Heart left ventricle (tissue), 16 donors: ENCODE results near the gene EOGT. TPM values are rescaled to one million over a fixed set of nuclear protein-coding genes. Genes with fewer than 3 reads are reported as not detected.
A peak's percentile ranks its signal among the peaks of the same experiment; 100 is the strongest.

Experiments
- ATAC-seq, 4 donors: fragments of 200-7000 bp; cut with Tn5 transposase; one replicate each; pipeline ENCODE4 v1.9.1; 2020 to 2022; ENCODE audit warnings: moderate library complexity in 4 of 4, mild to moderate bottlenecking in 3 of 4, moderate number of reproducible peaks in 1 of 4
- DNase-seq, 5 donors: peaks; one replicate each; pipeline ENCODE4 v3.0.0-alpha.2; 2020
- H3K27ac ChIP-seq, 12 donors: fragments of 200-600 bp; sonication (generic) in 4 of 12; one replicate each; pipeline versions ENCODE4 v1.5.0 to v1.8.0; 2016 to 2022; ENCODE audit warnings: mild to moderate bottlenecking in 2 of 12
- H3K27me3 ChIP-seq, 9 donors: fragments of 200-600 bp; sonication (generic) in 2 of 9; one replicate each; pipeline versions ENCODE4 v1.5.1 to v1.8.0; 2016 to 2022; ENCODE audit warnings: mild to moderate bottlenecking in 3 of 9
- H3K36me3 ChIP-seq, 9 donors: fragments of 200-600 bp; sonication (generic) in 2 of 9; one replicate each; pipeline versions ENCODE4 v1.5.0 to v1.8.0; 2018 to 2022; ENCODE audit warnings: mild to moderate bottlenecking in 2 of 9
- H3K4me1 ChIP-seq, 12 donors: fragments of 200-600 bp; sonication (generic) in 4 of 12; one replicate each; pipeline versions ENCODE4 v1.5.0 to v1.8.0; 2016 to 2022; ENCODE audit warnings: mild to moderate bottlenecking in 3 of 12
- H3K4me3 ChIP-seq, 12 donors: fragments of 200-600 bp; sonication (generic) in 4 of 12; one replicate each; pipeline versions ENCODE4 v1.5.0 to v1.8.0; 2017 to 2022; ENCODE audit warnings: mild to moderate bottlenecking in 9 of 12, moderate library complexity in 4 of 12
- H3K9me3 ChIP-seq, 12 donors: fragments of 200-600 bp; sonication (generic) in 4 of 12; one replicate each; pipeline versions ENCODE4 v1.5.0 to v1.8.0; 2016 to 2022; ENCODE audit warnings: mild to moderate bottlenecking in 1 of 12
- POLR2A ChIP-seq, 2 donors: fragments of 450-650 bp; IDR thresholded peaks; one replicate each; pipeline ENCODE4 v1.6.1; 2017; ENCODE audit warnings: antibody characterized with exemption in 2 of 2, mild to moderate bottlenecking in 2 of 2, moderate library complexity in 2 of 2
- whole genome bisulfite sequencing, 4 donors: extraction: QIAGEN DNeasy Blood & Tissue Kit in 2 of 4; methylation state at CpG; one replicate each; pipeline versions ENCODE4 v1.1.5 to v1.1.7; 2013 to 2018; 5-methylcytosine and 5-hydroxymethylcytosine counted together
- intact Hi-C, 10 donors: fragments of 100-400 bp; cut with DNase I; formaldehyde crosslinking; loops; one replicate each; pipeline versions ENCODE4 v1.11.1 to v1.14.2; 2022
- polyA plus RNA-seq, 2 donors: library from polyadenylated mRNA; stranded (reverse); fragments of 200-250 nt; gene quantifications; one replicate each; pipeline ENCODE4 v1.2.3, GENCODE V29; 2013
- total RNA-seq, 9 donors: library from RNA; depleted of rRNA in 2 of 9; stranded (reverse); fragments of >200 nt in 2 of 9; fragmentation: NEBNext Ultra II Directional in 3 of 9; extraction: Animal tissue kit (Norgen Biotek cat#: 25700) in 3 of 9; gene quantifications; one replicate each; pipeline versions ENCODE4 v1.1.0 to v1.2.4, GENCODE V29; 2016 to 2023
- TF ChIP-seq, protein P1 (sequence below), 12 donors: fragments of 200-600 bp; sonication (generic) in 4 of 12; IDR thresholded peaks; one replicate each; pipeline versions ENCODE4 v1.5.0 to v1.8.0; 2018 to 2022; ENCODE audit warnings: antibody characterized with exemption in 12 of 12, mild to moderate bottlenecking in 5 of 12
- donor health status: ischemic (EF 13 %, LVEDD 7.1; RV severe dilation, severe dysfunction).
- donor health status: healthy with polysubstance abuse.
- donor health status: DM: no; HTN: yes; CAD: no.
- donor health status: DM: no; HTN: no; CAD: no.
- donor health status: ischemic (EF 25% LVEDD 6.9; RV normal size, moderate dysfunction).
- donor health status: ischemic (EF 25% LVEDD 5.7; RV mildly dilated, moderate dysfunction).
- donor health status: healthy.
- donor health status: DM: yes; HTN: yes; CAD: no.
- donor health status: ischemic (EF 35%, LVEDD 5.7; RV mildly dilated, moderate dysfunction).
- donor health status: nonischemic (EF 11% LVEDD 7.7; RV severe dilation, severe dysfunction).
- donor health status: DM: yes; HTN: yes; CAD: no.
- donor health status: PGD.
- donor health status: ischemic (EF 29% LVEDD 5.4; RV normal size, mild dysfunction).
- donor health status: nonischemic (EF 23%, LVEDD 6.1; RV moderate dilation, normal function).

The EOGT gene
- total and polyA plus RNA-seq, 11 donors: 13.4 to 53.1 (median 33.9) TPM

DNA sequence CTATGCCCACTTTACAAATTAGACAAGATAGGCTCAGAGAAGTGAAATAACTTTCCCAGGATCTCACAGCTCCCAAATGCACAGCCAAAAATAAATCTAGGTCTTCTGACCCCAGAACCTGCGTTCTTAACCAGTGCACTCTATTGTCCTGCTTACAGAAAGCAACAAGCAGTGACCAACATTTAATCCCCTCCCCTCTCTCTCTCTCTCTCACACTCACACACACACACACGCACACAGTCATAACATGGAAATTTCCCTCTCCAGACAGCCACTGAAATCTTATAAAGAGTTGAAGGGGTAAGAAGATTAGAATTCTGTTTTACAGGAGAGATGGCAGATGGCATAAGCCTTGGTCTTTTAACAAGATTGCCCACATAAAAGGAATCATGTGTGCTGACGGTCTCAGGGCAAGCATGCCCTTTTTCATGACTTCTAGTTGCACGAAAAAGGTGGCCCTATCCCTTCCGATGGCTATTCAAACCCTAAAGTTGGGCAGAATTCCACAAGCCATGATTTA lies 29.4 kb downstream of the EOGT start:
- DNase-seq: no peak
- Histone ChIP-seq H3K27me3 (no peaks in the 10 kb centered on the region), H3K27ac (no peak overlapping the region), H3K4me3 (no peak overlapping the region), H3K4me1 (no peaks in the 10 kb centered on the region), H3K36me3 (peaks cover 0 to 100% (median 98%) of the 10 kb centered on the region in 9 donors), H3K9me3 (no peaks in the 10 kb centered on the region)
- ATAC-seq: no peak
- intact Hi-C loops: no loop called here
- TF ChIP-seq POLR2A (IDR thresholded peaks at IDR 0.05): no peak
- TF ChIP-seq, protein P1, sequence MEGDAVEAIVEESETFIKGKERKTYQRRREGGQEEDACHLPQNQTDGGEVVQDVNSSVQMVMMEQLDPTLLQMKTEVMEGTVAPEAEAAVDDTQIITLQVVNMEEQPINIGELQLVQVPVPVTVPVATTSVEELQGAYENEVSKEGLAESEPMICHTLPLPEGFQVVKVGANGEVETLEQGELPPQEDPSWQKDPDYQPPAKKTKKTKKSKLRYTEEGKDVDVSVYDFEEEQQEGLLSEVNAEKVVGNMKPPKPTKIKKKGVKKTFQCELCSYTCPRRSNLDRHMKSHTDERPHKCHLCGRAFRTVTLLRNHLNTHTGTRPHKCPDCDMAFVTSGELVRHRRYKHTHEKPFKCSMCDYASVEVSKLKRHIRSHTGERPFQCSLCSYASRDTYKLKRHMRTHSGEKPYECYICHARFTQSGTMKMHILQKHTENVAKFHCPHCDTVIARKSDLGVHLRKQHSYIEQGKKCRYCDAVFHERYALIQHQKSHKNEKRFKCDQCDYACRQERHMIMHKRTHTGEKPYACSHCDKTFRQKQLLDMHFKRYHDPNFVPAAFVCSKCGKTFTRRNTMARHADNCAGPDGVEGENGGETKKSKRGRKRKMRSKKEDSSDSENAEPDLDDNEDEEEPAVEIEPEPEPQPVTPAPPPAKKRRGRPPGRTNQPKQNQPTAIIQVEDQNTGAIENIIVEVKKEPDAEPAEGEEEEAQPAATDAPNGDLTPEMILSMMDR (IDR thresholded peaks at IDR 0.05): no peak
- 72 to 94% (median 87%) methylated on average over 5 of the region's 5 CpGs for WGBS, 4 donors

GRCh38 chr3:68977486-68978167 lies 35.9 kb downstream of the EOGT start:
- no peak overlapping the region for H3K4me3 ChIP-seq
- peaks cover 0 to 83% (median 66%) of the 10 kb centered on the region in 9 donors for H3K36me3 ChIP-seq
- no peak overlapping the region for H3K27ac ChIP-seq
- TF ChIP-seq, protein P1 (IDR thresholded peaks at IDR 0.05): no peak
- TF ChIP-seq POLR2A (IDR thresholded peaks at IDR 0.05): no peak
- 90 to 92% (median 91%) methylated on average over 8 of the region's 8 CpGs for WGBS, 4 donors
- H3K27me3 ChIP-seq: no peaks in the 10 kb centered on the region
- ATAC-seq (no peak), DNase-seq (no peak)
- intact Hi-C loops: loop anchor here in 1 of 10 donors (10.0 kb wide), 1 partner anchor 1863 kb away; no protein-coding TSS in a partner anchor
- H3K9me3 ChIP-seq: no peaks in the 10 kb centered on the region
- no peaks in the 10 kb centered on the region for H3K4me1 ChIP-seq

DNA sequence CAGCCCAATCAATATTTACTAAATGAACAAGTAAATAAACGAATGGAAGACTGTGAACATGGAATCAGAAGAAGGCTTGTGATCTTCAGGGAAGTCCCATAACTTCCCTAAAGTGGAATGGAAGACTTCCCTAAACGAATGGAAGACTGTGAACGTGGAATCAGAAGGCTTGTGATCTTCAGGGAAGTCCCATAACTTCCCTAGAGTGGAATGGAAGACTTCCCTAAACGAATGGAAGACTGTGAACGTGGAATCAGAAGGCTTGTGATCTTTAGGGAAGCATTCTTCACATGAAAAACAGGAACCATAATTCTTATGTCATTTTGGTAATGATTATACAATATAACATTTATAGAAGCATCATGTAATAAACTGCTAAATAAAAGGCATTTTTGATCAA lies 38.8 kb downstream of the EOGT start:
- intact Hi-C loops: loop anchor here in 1 of 10 donors (5.0 to 10.0 kb wide), 2 partner anchors 82 to 1860 kb away; no protein-coding TSS in a partner anchor
- ATAC-seq (no peak), DNase-seq (no peak)
- Histone ChIP-seq H3K4me1 (no peaks in the 10 kb centered on the region), H3K9me3 (no peaks in the 10 kb centered on the region), H3K4me3 (no peak overlapping the region), H3K36me3 (peaks cover 0 to 54% (median 36%) of the 10 kb centered on the region in 9 donors), H3K27ac (peak overlapping the region in 1 of 12 donors; percentile 25), H3K27me3 (peaks cover 0 to 4% (median 0%) of the 10 kb centered on the region in 9 donors)
- WGBS, 4 donors: 82 to 93% (median 86%) methylated on average over 5 of the region's 5 CpGs
- TF ChIP-seq, protein P1 (IDR thresholded peaks at IDR 0.05): no peak
- TF ChIP-seq POLR2A (IDR thresholded peaks at IDR 0.05): no peak

GRCh38 chr3:68973639-68974038 lies 39.8 kb downstream of the EOGT start:
- no peak for DNase-seq
- TF ChIP-seq POLR2A (IDR thresholded peaks at IDR 0.05): no peak
- TF ChIP-seq, protein P1 (IDR thresholded peaks at IDR 0.05): no peak
- intact Hi-C loops: loop anchor here in 1 of 10 donors (5.0 to 10.0 kb wide), 2 partner anchors 81 to 1859 kb away; no protein-coding TSS in a partner anchor
- Histone ChIP-seq H3K4me1 (no peaks in the 10 kb centered on the region), H3K4me3 (no peak overlapping the region), H3K36me3 (peaks cover 0 to 43% (median 26%) of the 10 kb centered on the region in 9 donors), H3K9me3 (no peaks in the 10 kb centered on the region), H3K27me3 (peaks cover 0 to 8% (median 0%) of the 10 kb centered on the region in 9 donors), H3K27ac (no peak overlapping the region)
- 65 to 75% (median 67%) methylated on average over 7 of the region's 7 CpGs for WGBS, 4 donors
- peak in 2 of 4 donors; percentile 18 to 22 for ATAC-seq
